Raji (cell line): ENCODE measurements around the gene LDLRAD1.

ENCODE experiments used
- POLR2A ChIP-seq: IDR thresholded peaks from 2 replicates; pipeline ENCODE4 v1.6.1; 2011; ENCODE audit warnings: low read depth, low read length, control low read depth; ENCODE audit not compliant: insufficient read depth

The LDLRAD1 gene

GRCh38 chr1:53967409-53968124, 50.4 kb downstream of the LDLRAD1 start:
- no peak for TF ChIP-seq POLR2A

GRCh38 chr1:53966794-53967193, 51.2 kb downstream of the LDLRAD1 start:
- TF ChIP-seq POLR2A: no peak

- no peak for TF ChIP-seq POLR2A
These were observed 53.9 kb downstream of the LDLRAD1 start for GRCh38 chr1:53964109-53964508.

- no peak for TF ChIP-seq POLR2A
These were observed 54.5 kb downstream of the LDLRAD1 start for GRCh38 chr1:53963460-53963859.

GRCh38 chr1:53962395-53962794, 55.6 kb downstream of the LDLRAD1 start:
- no peak for TF ChIP-seq POLR2A

- TF ChIP-seq POLR2A: no peak
These were observed 58.2 kb downstream of the LDLRAD1 start for GRCh38 chr1:53959664-53960250.
